Measurements from ENCODE around the gene GBP2.

GRCh38 chr1:89133747-89134146 lies 7.8 kb upstream of the GBP2 start:
- TF ChIP-seq POLR2A (IDR thresholded peaks at IDR 0.05): no peak
- TF ChIP-seq, protein P1, sequence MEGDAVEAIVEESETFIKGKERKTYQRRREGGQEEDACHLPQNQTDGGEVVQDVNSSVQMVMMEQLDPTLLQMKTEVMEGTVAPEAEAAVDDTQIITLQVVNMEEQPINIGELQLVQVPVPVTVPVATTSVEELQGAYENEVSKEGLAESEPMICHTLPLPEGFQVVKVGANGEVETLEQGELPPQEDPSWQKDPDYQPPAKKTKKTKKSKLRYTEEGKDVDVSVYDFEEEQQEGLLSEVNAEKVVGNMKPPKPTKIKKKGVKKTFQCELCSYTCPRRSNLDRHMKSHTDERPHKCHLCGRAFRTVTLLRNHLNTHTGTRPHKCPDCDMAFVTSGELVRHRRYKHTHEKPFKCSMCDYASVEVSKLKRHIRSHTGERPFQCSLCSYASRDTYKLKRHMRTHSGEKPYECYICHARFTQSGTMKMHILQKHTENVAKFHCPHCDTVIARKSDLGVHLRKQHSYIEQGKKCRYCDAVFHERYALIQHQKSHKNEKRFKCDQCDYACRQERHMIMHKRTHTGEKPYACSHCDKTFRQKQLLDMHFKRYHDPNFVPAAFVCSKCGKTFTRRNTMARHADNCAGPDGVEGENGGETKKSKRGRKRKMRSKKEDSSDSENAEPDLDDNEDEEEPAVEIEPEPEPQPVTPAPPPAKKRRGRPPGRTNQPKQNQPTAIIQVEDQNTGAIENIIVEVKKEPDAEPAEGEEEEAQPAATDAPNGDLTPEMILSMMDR (IDR thresholded peaks at IDR 0.05): no peak

Data from testis (tissue), 2 donors.